ENCODE results near the gene NPRL2. TPM values are rescaled to one million over a fixed set of nuclear protein-coding genes. Genes with fewer than 3 reads are reported as not detected.

NPRL2 gene
- total RNA-seq = 18.9 and 19.9 TPM in 2 replicates

GRCh38 chr3:50350527-50351322, at the start of gene NPRL2, which contains the start of gene CYB561D2:
Gene NPRL2, minus strand, starts transcription at chr3:50350775. Its CDS starts 123 bp downstream, at chr3:50350652.
Gene CYB561D2, plus strand, starts transcription at chr3:50350862. Its CDS starts 572 bp downstream, at chr3:50351434.

GRCh38 chr3:50358911-50359759, 8.6 kb upstream of the NPRL2 start, which contains the start of gene TMEM115:
Gene TMEM115, minus strand, starts transcription at chr3:50359521. Its CDS starts 458 bp downstream, at chr3:50359063.

GRCh38 chr3:50345586-50346234, 4.9 kb downstream of the NPRL2 start, which contains the start of gene ZMYND10:
Gene ZMYND10, minus strand, starts transcription at chr3:50345732. Its CDS starts 153 bp downstream, at chr3:50345579.

GRCh38 chr3:50340448-50341329, 9.9 kb downstream of the NPRL2 start, which contains the start of gene RASSF1:
Gene RASSF1, minus strand, starts transcription at chr3:50340836. Its CDS starts 31 bp downstream, at chr3:50340805.

GRCh38 chr3:50327943-50328691, 22.5 kb downstream of the NPRL2 start, which contains the start of gene TUSC2:
Gene TUSC2, minus strand, starts transcription at chr3:50328223. Its CDS starts 124 bp downstream, at chr3:50328099.

GRCh38 chr3:50322386-50323091, 28.0 kb downstream of the NPRL2 start, which contains the start of gene HYAL2:
Gene HYAL2, minus strand, starts transcription at chr3:50322745. Its CDS starts 2,256 bp downstream, at chr3:50320489.

GRCh38 chr3:50303013-50303815, 47.4 kb downstream of the NPRL2 start, which contains the start of gene HYAL1:
Gene HYAL1, minus strand, starts transcription at chr3:50303574. Its CDS starts 618 bp downstream, at chr3:50302956.

GRCh38 chr3:50298836-50299637, 51.5 kb downstream of the NPRL2 start, which contains the start of the genes HYAL3 and NAA80:
Gene HYAL3, minus strand, starts transcription at chr3:50299405. Its CDS starts 3,803 bp downstream, at chr3:50295602.
Gene NAA80, minus strand, starts transcription at chr3:50299405. Its CDS starts 1,942 bp downstream, at chr3:50297463.

Other genes with a start within 250 kb of the NPRL2 start
- 93.7 and 138 TPM in 2 replicates for gene SEMA3F, start 195.5 kb downstream of the NPRL2 start, total RNA-seq
- gene GNAT1, start 159.2 kb downstream of the NPRL2 start, total RNA-seq = 0.54 TPM in 1 of 2 replicates, not detected in the other
- 0.09 TPM in 1 of 2 replicates, not detected in the other for gene SLC38A3, start 145.5 kb downstream of the NPRL2 start, total RNA-seq
- 572 and 692 TPM in 2 replicates for gene GNAI2, start 114.6 kb downstream of the NPRL2 start, total RNA-seq
- 0.27 and 1.3 TPM in 2 replicates for gene SEMA3B, start 81.6 kb downstream of the NPRL2 start, total RNA-seq
- not detected in 2 replicates for gene LSMEM2, start 71.7 kb downstream of the NPRL2 start, total RNA-seq
- gene IFRD2, start 58.3 kb downstream of the NPRL2 start, total RNA-seq = 93.4 and 118 TPM in 2 replicates
- 6.2 and 6.8 TPM in 2 replicates for gene HYAL3, start 51.4 kb downstream of the NPRL2 start, total RNA-seq
- gene NAA80, start 51.4 kb downstream of the NPRL2 start, total RNA-seq = 1.5 and 2.2 TPM in 2 replicates
- gene HYAL1, start 47.2 kb downstream of the NPRL2 start, total RNA-seq = 0.99 and 1.8 TPM in 2 replicates
- gene HYAL2, start 28.0 kb downstream of the NPRL2 start, total RNA-seq = 442 and 623 TPM in 2 replicates
- gene TUSC2, start 22.6 kb downstream of the NPRL2 start, total RNA-seq = 18.4 and 22.7 TPM in 2 replicates
- 12.7 and 24.0 TPM in 2 replicates for gene RASSF1, start 9.9 kb downstream of the NPRL2 start, total RNA-seq
- 0.36 and 0.38 TPM in 2 replicates for gene ZMYND10, start 5.0 kb downstream of the NPRL2 start, total RNA-seq
- gene CYB561D2, start 87 bp upstream of the NPRL2 start, total RNA-seq = 18.0 and 21.7 TPM in 2 replicates
- gene TMEM115, start 8.7 kb upstream of the NPRL2 start, total RNA-seq = 31.0 and 38.5 TPM in 2 replicates
- gene CACNA2D2, start 152.9 kb upstream of the NPRL2 start, total RNA-seq = not detected in 2 replicates
- 2.2 and 4.8 TPM in 2 replicates for gene C3orf18, start 217.0 kb upstream of the NPRL2 start, total RNA-seq
- 9.5 and 12.6 TPM in 2 replicates for gene HEMK1, start 218.7 kb upstream of the NPRL2 start, total RNA-seq